Measurements from ENCODE around the gene ABCD1. TPM values are rescaled to one million over a fixed set of nuclear protein-coding genes. Genes with fewer than 3 reads are reported as not detected.

The ABCD1 gene
- total RNA-seq, 1 experiment from 2014 or later, result 44.4 TPM

GRCh38 chrX:153762626-153763173 is 38.0 kb downstream of the ABCD1 start:
- Histone ChIP-seq H3K27me3 (ENCODE audit: low read length) (no peaks in the 10 kb centered on the region), H3K27ac (ENCODE audit: low read length) (no peak overlapping the region), H3K9ac (ENCODE audit: low read length) (no peak overlapping the region), H3F3A (ENCODE audit: low read length, unreplicated experiment) (no peaks in the 10 kb centered on the region), H3K9me3 (ENCODE audit: low read length) (no peaks in the 10 kb centered on the region), H3K9me2 (replicated peaks; ENCODE audit: low read length) (no peaks in the 10 kb centered on the region), H3K4me2 (ENCODE audit: low read length) (no peak overlapping the region), H3K4me1 (ENCODE audit: insufficient read depth, low read length) (peaks cover 28% of the 10 kb centered on the region), H4K20me1 (ENCODE audit: low read length) (no peaks in the 10 kb centered on the region), H3K36me3 (ENCODE audit: low read depth, low read length) (no peaks in the 10 kb centered on the region), H3K4me3 (ENCODE audit: low read length) (no peak overlapping the region), H2AFZ (ENCODE audit: low read length) (no peak overlapping the region), H3K79me2 (ENCODE audit: low read length) (peaks cover 25% of the 10 kb centered on the region)
- no peak for TF ChIP-seq EZH2phosphoT487 (IDR thresholded peaks at IDR 0.05; ENCODE audit: borderline replicate concordance, low read length)
- TF ChIP-seq, protein P1, sequence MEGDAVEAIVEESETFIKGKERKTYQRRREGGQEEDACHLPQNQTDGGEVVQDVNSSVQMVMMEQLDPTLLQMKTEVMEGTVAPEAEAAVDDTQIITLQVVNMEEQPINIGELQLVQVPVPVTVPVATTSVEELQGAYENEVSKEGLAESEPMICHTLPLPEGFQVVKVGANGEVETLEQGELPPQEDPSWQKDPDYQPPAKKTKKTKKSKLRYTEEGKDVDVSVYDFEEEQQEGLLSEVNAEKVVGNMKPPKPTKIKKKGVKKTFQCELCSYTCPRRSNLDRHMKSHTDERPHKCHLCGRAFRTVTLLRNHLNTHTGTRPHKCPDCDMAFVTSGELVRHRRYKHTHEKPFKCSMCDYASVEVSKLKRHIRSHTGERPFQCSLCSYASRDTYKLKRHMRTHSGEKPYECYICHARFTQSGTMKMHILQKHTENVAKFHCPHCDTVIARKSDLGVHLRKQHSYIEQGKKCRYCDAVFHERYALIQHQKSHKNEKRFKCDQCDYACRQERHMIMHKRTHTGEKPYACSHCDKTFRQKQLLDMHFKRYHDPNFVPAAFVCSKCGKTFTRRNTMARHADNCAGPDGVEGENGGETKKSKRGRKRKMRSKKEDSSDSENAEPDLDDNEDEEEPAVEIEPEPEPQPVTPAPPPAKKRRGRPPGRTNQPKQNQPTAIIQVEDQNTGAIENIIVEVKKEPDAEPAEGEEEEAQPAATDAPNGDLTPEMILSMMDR (conservative IDR thresholded peaks at IDR 0.05; ENCODE audit: low read depth, low read length), result no peak
- TF ChIP-seq EZH2 (IDR thresholded peaks at IDR 0.05; ENCODE audit: low read length, unreplicated experiment), result no peak
- DNase-seq (no peak), ATAC-seq (no peak)
- no TSS peak for BruUV-seq (replicated peaks)
- CTCF ChIA-PET, result no interaction called here
- POLR2A ChIA-PET (ENCODE audit: unreplicated experiment), result no interaction called here
- intact Hi-C loops (cut with micrococcal nuclease), result loop anchor here (5.0 kb wide), 1 partner anchor 165 kb away; the partner anchor contains the start of gene ARHGAP4

GRCh38 chrX:153763298-153763932 is 38.8 kb downstream of the ABCD1 start:
- H3K27ac ChIP-seq (ENCODE audit: low read length), result no peak overlapping the region
- no peaks in the 10 kb centered on the region for H3K36me3 ChIP-seq (ENCODE audit: low read depth, low read length)
- H3K9ac ChIP-seq (ENCODE audit: low read length), result no peak overlapping the region
- no peak for ATAC-seq
- peaks cover 25% of the 10 kb centered on the region for H3K79me2 ChIP-seq (ENCODE audit: low read length)
- DNase-seq, result no peak
- no peak overlapping the region for H2AFZ ChIP-seq (ENCODE audit: low read length)
- POLR2A ChIA-PET (ENCODE audit: unreplicated experiment), result interaction anchor here (0.6 kb wide), 1 partner anchor 147 kb away, joined by 3 read pairs; no protein-coding TSS in a partner anchor
- no peaks in the 10 kb centered on the region for H3K27me3 ChIP-seq (ENCODE audit: low read length)
- TF ChIP-seq EZH2phosphoT487 (IDR thresholded peaks at IDR 0.05; ENCODE audit: borderline replicate concordance, low read length) (no peak), EZH2 (IDR thresholded peaks at IDR 0.05; ENCODE audit: low read length, unreplicated experiment) (no peak)
- TF ChIP-seq, protein P1 (conservative IDR thresholded peaks at IDR 0.05; ENCODE audit: low read depth, low read length), result no peak
- no peaks in the 10 kb centered on the region for H4K20me1 ChIP-seq (ENCODE audit: low read length)
- no TSS peak for BruUV-seq (replicated peaks)
- no peaks in the 10 kb centered on the region for H3F3A ChIP-seq (ENCODE audit: low read length, unreplicated experiment)
- H3K4me1 ChIP-seq (ENCODE audit: insufficient read depth, low read length), result peaks cover 28% of the 10 kb centered on the region
- intact Hi-C loops (cut with micrococcal nuclease), result loop anchor here (5.0 kb wide), 1 partner anchor 164 kb away; the partner anchor contains the start of gene ARHGAP4
- CTCF ChIA-PET, result no interaction called here
- peak overlapping the region; percentile 97; the same call in 1 of the 2 replicates for H3K4me2 ChIP-seq (ENCODE audit: low read length)
- no peaks in the 10 kb centered on the region for H3K9me2 ChIP-seq (replicated peaks; ENCODE audit: low read length)
- no peak overlapping the region for H3K4me3 ChIP-seq (ENCODE audit: low read length)
- no peaks in the 10 kb centered on the region for H3K9me3 ChIP-seq (ENCODE audit: low read length)
